Endothelial cell of umbilical vein (primary cell): ENCODE measurements around the gene TBC1D28. TPM values are rescaled to one million over a fixed set of nuclear protein-coding genes. Genes with fewer than 3 reads are reported as not detected.
"Not testable (repeated sequence)": the region's sequence is repeated elsewhere in the genome, so short reads cannot be mapped to it uniquely, and the experiment has no call there.

Source experiments
- BruUV-seq: library from RNA; stranded (reverse); fragments of 400-500 nt; replicated peaks from 2 replicates; lab custom pipeline; 2021; lab: Mats Ljungman, UMichigan
- CTCF ChIA-PET: fragments of 300-600, 350-600 bp; sonication (Branson Sonifier 250); formaldehyde crosslinking; loops from one replicate; lab custom pipeline; 2021; ENCODE audit warnings: antibody characterized with exemption, inconsistent platforms; lab: Charles Lee
- POLR2A ChIA-PET: fragments of 300-600, 350-600 bp; sonication (Branson Sonifier 250); formaldehyde crosslinking; loops from one replicate; lab custom pipeline; 2021; ENCODE audit warnings: antibody characterized with exemption, inconsistent platforms; lab: Charles Lee
- DNase-seq: peaks from one replicate; pipeline ENCODE4 v3.0.0-alpha.2; 2011; ENCODE audit warnings: low read depth, low spot score
- FAIRE-seq: peaks from 2 replicates; lab custom pipeline; 2011; peaks lifted over from hg19 to GRCh38; lab: Jason Lieb, UNC
- H2AFZ ChIP-seq: 2 replicates; pipeline ENCODE4 v1.6.0; 2012; ENCODE audit warnings: low read depth, low read length, control low read depth, inconsistent platforms
- H3K27ac ChIP-seq: 2 replicates; pipeline ENCODE4 v1.5.1; 2011; ENCODE audit warnings: low read depth, mild to moderate bottlenecking, control low read depth, low read length, moderate library complexity; ENCODE audit not compliant: insufficient read depth
- H3K27me3 ChIP-seq, 2 experiments: 2 replicates each; pipeline versions ENCODE4 v1.6.0 to v1.6.1; 2011; ENCODE audit warnings: low read length in 2 of 2, mixed read lengths in 1 of 2; ENCODE audit not compliant: control insufficient read depth in 2 of 2, insufficient read depth in 2 of 2
- H3K36me3 ChIP-seq, 2 experiments: 2 replicates in 1 of 2; 3 replicates in 1 of 2; pipeline ENCODE4 v1.5.1; 2011; ENCODE audit warnings: low read length in 2 of 2, mild to moderate bottlenecking in 1 of 2, moderate library complexity in 1 of 2; ENCODE audit not compliant: control insufficient read depth in 2 of 2, insufficient read depth in 2 of 2; ENCODE audit errors: extremely low read depth in 1 of 2
- H3K4me1 ChIP-seq: 3 replicates; pipeline ENCODE4 v1.5.1; 2011; ENCODE audit warnings: mild to moderate bottlenecking, low read length; ENCODE audit not compliant: control insufficient read depth, insufficient read depth; ENCODE audit errors: extremely low read depth
- H3K4me2 ChIP-seq: 2 replicates; pipeline ENCODE4 v1.6.1; 2011; ENCODE audit warnings: low read length, control low read depth, mixed read lengths; ENCODE audit not compliant: insufficient read depth
- H3K4me3 ChIP-seq, 3 experiments: fragments of 200-600 bp in 1 of 3; sonication (generic), shearing (Covaris generic) in 1 of 3; replicated peaks in 1 of 3; 2 replicates each; pipeline ENCODE4 v1.5.1; 2011 to 2016; ENCODE audit warnings: control low read depth in 3 of 3, low read length in 3 of 3, mild to moderate bottlenecking in 2 of 3, inconsistent platforms in 1 of 3, low read depth in 1 of 3, moderate library complexity in 1 of 3; ENCODE audit not compliant: insufficient read depth in 1 of 3
- H3K79me2 ChIP-seq: 2 replicates; pipeline ENCODE4 v1.6.0; 2012; ENCODE audit warnings: low read length, inconsistent platforms; ENCODE audit not compliant: control insufficient read depth, insufficient read depth
- H3K9ac ChIP-seq: replicated peaks from 2 replicates; pipeline ENCODE3; 2011; ENCODE audit warnings: low read length, control low read depth; ENCODE audit not compliant: insufficient read depth; ENCODE audit errors: extremely low read depth
- H3K9me1 ChIP-seq: replicated peaks from 3 replicates; pipeline ENCODE4 v1.6.0; 2011; ENCODE audit warnings: mild to moderate bottlenecking, low read length; ENCODE audit not compliant: control insufficient read depth, insufficient read depth; ENCODE audit errors: extremely low read depth
- H3K9me3 ChIP-seq: replicated peaks from 2 replicates; pipeline ENCODE4 v1.5.1; 2012; ENCODE audit warnings: low read length, inconsistent platforms; ENCODE audit not compliant: control insufficient read depth, insufficient read depth
- H4K20me1 ChIP-seq: replicated peaks from 2 replicates; pipeline ENCODE3; 2011; ENCODE audit warnings: mild to moderate bottlenecking, low read length; ENCODE audit not compliant: control insufficient read depth, insufficient read depth; ENCODE audit errors: extremely low read depth
- dilution Hi-C: fragments of 300-500 bp; cut with MboI; formaldehyde crosslinking; loops from one replicate; pipeline ENCODE4 v1.15.0; 2019; ENCODE audit warnings: low sequenced_read_pairs; ENCODE audit not compliant: extremely low pct_ligation_motif_present
- intact Hi-C: fragments of 100-400 bp; cut with micrococcal nuclease; formaldehyde crosslinking; loops from one replicate; pipeline ENCODE4 v1.10.0; 2022
- polyA plus RNA-seq, 4 experiments: library from polyadenylated mRNA; depleted of rRNA in 3 of 4; stranded (reverse) in 3 of 4; unstranded in 1 of 4; fragments of >200 nt; gene quantifications; 2 replicates each; pipeline versions ENCODE4 v1.2.1 to v1.2.3, GENCODE V29; 2011 to 2012; ENCODE audit warnings: missing spikeins in 1 of 4
- small RNA-seq: library from RNA; depleted of rRNA; stranded (forward); fragments of <200 nt; gene quantifications from one replicate; pipeline ENCODE3, GENCODE V24; 2012; ENCODE audit warnings: low replicate concordance, low read depth; ENCODE audit not compliant: insufficient read depth, insufficient read length
- total RNA-seq: library from RNA; stranded (reverse); gene quantifications from 2 replicates; pipeline ENCODE4 v1.2.3, GENCODE V29; 2021

Gene TBC1D28
- total and polyA plus RNA-seq, 2 donors (not counting 3 experiments of a cell fraction or from before 2014, with no cell fraction given), result not detected

DNA sequence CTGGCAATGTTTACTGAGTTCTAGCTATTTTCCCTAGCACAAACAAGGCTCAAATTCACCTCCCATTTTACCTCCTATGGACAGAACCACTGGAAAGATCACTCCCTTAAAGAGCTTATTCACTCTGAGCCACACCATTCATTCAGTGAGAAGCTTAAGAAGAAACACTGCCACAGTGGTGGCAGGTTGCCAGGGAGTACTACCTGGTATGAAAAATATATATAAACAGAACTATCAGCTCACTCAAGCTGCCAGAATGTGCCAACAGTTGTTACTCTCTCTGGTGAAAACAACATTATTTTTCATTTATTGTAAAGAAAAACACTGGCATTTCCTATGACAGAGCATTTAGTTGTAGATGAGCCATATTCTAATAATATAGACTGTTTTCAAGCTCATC is 31.2 kb downstream of the TBC1D28 start:
- intact Hi-C loops, H2AFZ ChIP-seq: not testable (repeated sequence)

DNA sequence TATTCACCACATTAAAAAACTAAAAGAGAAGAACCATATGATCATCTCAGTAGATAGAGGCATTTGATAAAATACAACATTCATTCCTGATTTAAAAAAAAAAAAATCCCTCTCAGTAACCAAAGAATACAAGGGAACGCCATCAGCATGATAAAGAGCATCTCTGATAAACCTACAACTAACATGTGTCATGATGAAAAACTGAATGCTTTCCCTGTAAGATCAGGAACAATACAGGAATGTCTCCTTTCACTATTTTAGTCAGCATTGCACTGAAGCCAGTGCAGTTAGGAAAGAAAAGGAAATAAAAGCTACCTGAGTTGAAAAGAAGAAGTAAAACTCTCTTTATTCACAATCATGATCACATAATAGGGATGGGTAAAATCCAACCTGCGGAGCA is 51.1 kb downstream of the TBC1D28 start:
- dilution Hi-C loops, H3K27me3 ChIP-seq, H4K20me1 ChIP-seq, H3K4me3 ChIP-seq, intact Hi-C loops, H3K79me2 ChIP-seq, FAIRE-seq, CTCF ChIA-PET, BruUV-seq, POLR2A ChIA-PET, H3K4me1 ChIP-seq, H3K9ac ChIP-seq, H3K4me2 ChIP-seq, H3K9me3 ChIP-seq, H3K9me1 ChIP-seq, H3K36me3 ChIP-seq, H2AFZ ChIP-seq, DNase-seq, H3K27ac ChIP-seq: not testable (repeated sequence)

More for the DNA sequence above, 31.2 kb downstream of the TBC1D28 start:
- H3K4me2 ChIP-seq, dilution Hi-C loops, POLR2A ChIA-PET, H3K4me3 ChIP-seq, BruUV-seq, DNase-seq, H3K9me3 ChIP-seq, H3K27me3 ChIP-seq, H3K36me3 ChIP-seq, H3K4me1 ChIP-seq, H3K9me1 ChIP-seq, H4K20me1 ChIP-seq, H3K27ac ChIP-seq, CTCF ChIA-PET, FAIRE-seq, H3K79me2 ChIP-seq, H3K9ac ChIP-seq: not testable (repeated sequence)

Small RNA genes lying within 50 kb of the gene (small RNA-seq; reads per million reads assigned to genes)
- gene AC026271.2, result not detected

Other genes starting within 250 kb of the TBC1D28 start
- gene LGALS9C, start 167.6 kb downstream of the TBC1D28 start, total RNA-seq, result not detected in 2 replicates
- 0.08 TPM in 1 of 2 replicates, not detected in the other for gene LGALS9C, start 167.6 kb downstream of the TBC1D28 start, polyA plus RNA-seq
- 4.7 and 7.2 TPM in 2 replicates for gene FOXO3B, start 37.9 kb upstream of the TBC1D28 start, total RNA-seq
- gene FOXO3B, start 37.9 kb upstream of the TBC1D28 start, polyA plus RNA-seq, result 9.1 and 10.0 TPM in 2 replicates
- not detected in 2 replicates for gene FBXW10, start 99.7 kb upstream of the TBC1D28 start, total RNA-seq
- not detected in 2 replicates for gene FBXW10, start 99.7 kb upstream of the TBC1D28 start, polyA plus RNA-seq
- 29.6 and 34.4 TPM in 2 replicates for gene TVP23B, start 136.8 kb upstream of the TBC1D28 start, total RNA-seq
- gene TVP23B, start 136.8 kb upstream of the TBC1D28 start, polyA plus RNA-seq, result 11.4 and 16.8 TPM in 2 replicates
- 34.6 and 38.5 TPM in 2 replicates for gene PRPSAP2, start 213.7 kb upstream of the TBC1D28 start, total RNA-seq
- gene PRPSAP2, start 213.7 kb upstream of the TBC1D28 start, polyA plus RNA-seq, result 12.8 and 22.2 TPM in 2 replicates